Testis (tissue), 3 donors: ENCODE measurements around the gene GPC1. TPM values are rescaled to one million over a fixed set of nuclear protein-coding genes. Genes with fewer than 3 reads are reported as not detected.
"Not testable (repeated sequence)": the region's sequence is repeated elsewhere in the genome, so short reads cannot be mapped to it uniquely, and the experiment has no call there.

ENCODE experiments used
- DNase-seq: peaks from one replicate; pipeline ENCODE4 v3.0.0-alpha.2; 2019
- H3K27ac ChIP-seq, 2 donors: fragments of 200-600 bp; sonication (generic); one replicate each; pipeline ENCODE4 v1.5.1; 2019
- H3K27me3 ChIP-seq: fragments of 200-600 bp; sonication (generic); one replicate; pipeline ENCODE4 v1.5.1; 2019
- H3K36me3 ChIP-seq: fragments of 200-600 bp; sonication (generic); one replicate; pipeline ENCODE4 v1.5.1; 2017; ENCODE audit warnings: low read depth; ENCODE audit errors: missing control alignments
- H3K4me1 ChIP-seq: fragments of 200-600 bp; sonication (generic); one replicate; pipeline ENCODE4 v1.5.1; 2019
- H3K4me3 ChIP-seq, 2 donors: fragments of 200-600 bp; sonication (generic); one replicate each; pipeline ENCODE4 v1.5.1; 2017 to 2019
- H3K9me3 ChIP-seq: fragments of 200-600 bp; sonication (generic); one replicate; pipeline ENCODE4 v1.5.1; 2017
- POLR2A ChIP-seq: fragments of 450-650 bp; IDR thresholded peaks from one replicate; pipeline ENCODE4 v1.6.1; 2017; ENCODE audit warnings: antibody characterized with exemption, mild to moderate bottlenecking, moderate library complexity
- WGBS, 2 donors: methylation state at CpG; one replicate each; pipeline ENCODE4 v1.1.5; 2018; 5-methylcytosine and 5-hydroxymethylcytosine counted together
- intact Hi-C: fragments of 100-400 bp; cut with DNase I; formaldehyde crosslinking; loops from one replicate; pipeline ENCODE4 v1.15.1; 2023; ENCODE audit warnings: low total_unique reads
- polyA plus RNA-seq: library from polyadenylated mRNA; stranded (reverse); fragments of 350-450 nt; fragmentation: Illumina TruSeq; extraction: RNeasy Lipid Tissue Mini Kit (QIAGEN cat#74804); gene quantifications from one replicate; pipeline ENCODE4 v1.2.3, GENCODE V29; 2014; ENCODE audit warnings: low read depth, low replicate concordance; ENCODE audit not compliant: insufficient read depth
- total RNA-seq, 2 donors: library from RNA; depleted of rRNA; stranded (reverse); fragments of >200 nt; gene quantifications; one replicate each; pipeline ENCODE4 v1.2.3, GENCODE V29; 2016
- TF ChIP-seq, protein P1 (sequence below), 3 experiments: fragments of 450-650 bp in 2 of 3; fragments of 200-600 bp in 1 of 3; sonication (generic) in 1 of 3; IDR thresholded peaks; one replicate each; pipeline ENCODE4 v1.5.1; 2016 to 2019; ENCODE audit warnings: antibody characterized with exemption in 3 of 3, mild to moderate bottlenecking in 2 of 3, moderate library complexity in 1 of 3

GPC1 gene
- total and polyA plus RNA-seq, 3 donors from 2014 or later, result 74.2 to 479 (median 244) TPM

DNA sequence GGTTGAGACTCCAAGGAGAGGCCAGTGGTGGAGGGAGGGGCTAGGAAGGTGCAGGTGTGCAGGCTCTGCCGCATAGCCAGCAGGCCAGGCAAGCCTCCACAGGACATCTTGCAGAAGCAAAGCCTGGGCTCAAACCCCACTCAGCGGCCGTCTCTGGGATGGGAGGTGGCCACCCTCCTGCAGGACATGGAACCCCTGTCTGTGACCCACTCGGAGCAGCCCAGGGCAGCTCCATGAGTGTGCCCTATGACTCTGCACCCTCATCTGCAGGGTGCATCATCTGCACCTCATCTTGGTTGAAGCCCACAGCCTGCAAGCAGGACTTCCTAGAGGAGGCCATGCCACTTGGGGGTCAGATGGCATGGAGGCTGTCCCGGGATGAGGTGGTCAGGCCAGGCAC is 46.3 kb downstream of the GPC1 start:
- Histone ChIP-seq H3K4me1 (no peaks in the 10 kb centered on the region), H3K27me3 (no peaks in the 10 kb centered on the region), H3K4me3 (no peak overlapping the region), H3K9me3 (no peaks in the 10 kb centered on the region), H3K36me3 (no peaks in the 10 kb centered on the region), H3K27ac (no peak overlapping the region)
- intact Hi-C loops, result no loop called here
- TF ChIP-seq POLR2A, result no peak
- TF ChIP-seq, protein P1, sequence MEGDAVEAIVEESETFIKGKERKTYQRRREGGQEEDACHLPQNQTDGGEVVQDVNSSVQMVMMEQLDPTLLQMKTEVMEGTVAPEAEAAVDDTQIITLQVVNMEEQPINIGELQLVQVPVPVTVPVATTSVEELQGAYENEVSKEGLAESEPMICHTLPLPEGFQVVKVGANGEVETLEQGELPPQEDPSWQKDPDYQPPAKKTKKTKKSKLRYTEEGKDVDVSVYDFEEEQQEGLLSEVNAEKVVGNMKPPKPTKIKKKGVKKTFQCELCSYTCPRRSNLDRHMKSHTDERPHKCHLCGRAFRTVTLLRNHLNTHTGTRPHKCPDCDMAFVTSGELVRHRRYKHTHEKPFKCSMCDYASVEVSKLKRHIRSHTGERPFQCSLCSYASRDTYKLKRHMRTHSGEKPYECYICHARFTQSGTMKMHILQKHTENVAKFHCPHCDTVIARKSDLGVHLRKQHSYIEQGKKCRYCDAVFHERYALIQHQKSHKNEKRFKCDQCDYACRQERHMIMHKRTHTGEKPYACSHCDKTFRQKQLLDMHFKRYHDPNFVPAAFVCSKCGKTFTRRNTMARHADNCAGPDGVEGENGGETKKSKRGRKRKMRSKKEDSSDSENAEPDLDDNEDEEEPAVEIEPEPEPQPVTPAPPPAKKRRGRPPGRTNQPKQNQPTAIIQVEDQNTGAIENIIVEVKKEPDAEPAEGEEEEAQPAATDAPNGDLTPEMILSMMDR (IDR thresholded peaks at IDR 0.05), result no peak
- 94 to 100% methylated on average over 4 to 5 of the region's 5 CpGs for WGBS, 2 donors
- no peak for DNase-seq

GRCh38 chr2:240482141-240482540 is 46.7 kb downstream of the GPC1 start:
- H3K27ac ChIP-seq, result no peak overlapping the region
- H3K36me3 ChIP-seq, result no peaks in the 10 kb centered on the region
- 86 to 94% methylated on average over 10 to 11 of the region's 11 CpGs for WGBS, 2 donors
- TF ChIP-seq, protein P1 (IDR thresholded peaks at IDR 0.05), result no peak
- TF ChIP-seq POLR2A, result no peak
- H3K4me1 ChIP-seq, result no peaks in the 10 kb centered on the region
- intact Hi-C loops, result no loop called here
- no peak for DNase-seq
- H3K9me3 ChIP-seq, result no peaks in the 10 kb centered on the region
- no peak overlapping the region for H3K4me3 ChIP-seq
- H3K27me3 ChIP-seq, result no peaks in the 10 kb centered on the region

GRCh38 chr2:240491483-240491882 is 56.0 kb downstream of the GPC1 start:
- WGBS, 2 donors, result 80% methylated on average over 2 of the region's 2 CpGs
- no peaks in the 10 kb centered on the region for H3K4me1 ChIP-seq
- no peaks in the 10 kb centered on the region for H3K9me3 ChIP-seq
- DNase-seq, result no peak
- TF ChIP-seq, protein P1 (IDR thresholded peaks at IDR 0.05), result no peak
- TF ChIP-seq POLR2A, result no peak
- H3K4me3 ChIP-seq, result no peak overlapping the region
- H3K27me3 ChIP-seq, result no peaks in the 10 kb centered on the region
- H3K36me3 ChIP-seq, result no peaks in the 10 kb centered on the region
- no peak overlapping the region for H3K27ac ChIP-seq
- intact Hi-C loops, result no loop called here

DNA sequence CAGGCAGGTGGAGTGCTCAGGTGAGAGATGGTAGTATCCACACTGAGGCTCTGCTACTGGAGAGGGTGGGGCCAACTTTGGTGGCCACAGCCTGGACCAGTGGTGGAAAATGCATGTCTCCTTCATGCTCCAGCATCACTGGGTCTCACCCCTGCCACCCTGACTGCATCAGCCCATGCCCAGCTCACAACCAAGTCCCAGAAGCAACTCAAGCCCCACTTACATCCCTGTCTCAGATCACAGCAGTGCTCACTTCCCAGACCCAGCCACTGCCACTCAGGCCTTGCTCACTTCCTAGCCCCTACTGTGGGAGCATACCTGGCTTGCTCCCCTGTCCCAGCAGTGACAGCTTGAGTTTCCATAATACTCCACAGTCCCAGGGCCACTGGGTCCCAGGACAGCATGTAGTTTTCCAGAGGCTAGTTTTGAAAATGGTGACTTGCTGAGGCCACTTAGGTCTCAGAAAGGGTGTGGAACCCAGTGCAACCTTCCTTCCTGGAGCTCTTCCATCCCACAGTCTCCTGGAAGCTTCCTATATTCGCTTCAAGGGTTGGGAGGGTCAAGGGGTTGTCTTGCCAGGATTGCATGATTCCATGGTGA is 58.8 kb downstream of the GPC1 start:
- no peaks in the 10 kb centered on the region for H3K9me3 ChIP-seq
- no peak overlapping the region for H3K27ac ChIP-seq
- TF ChIP-seq, protein P1 (IDR thresholded peaks at IDR 0.05), result no peak
- TF ChIP-seq POLR2A, result no peak
- no peaks in the 10 kb centered on the region for H3K27me3 ChIP-seq
- no peak for DNase-seq
- H3K36me3 ChIP-seq, result no peaks in the 10 kb centered on the region
- no peaks in the 10 kb centered on the region for H3K4me1 ChIP-seq
- intact Hi-C loops, result no loop called here
- H3K4me3 ChIP-seq, result no peak overlapping the region
- WGBS, 2 donors, result 96 to 100% methylated on average over 1 of the region's 1 CpG

DNA sequence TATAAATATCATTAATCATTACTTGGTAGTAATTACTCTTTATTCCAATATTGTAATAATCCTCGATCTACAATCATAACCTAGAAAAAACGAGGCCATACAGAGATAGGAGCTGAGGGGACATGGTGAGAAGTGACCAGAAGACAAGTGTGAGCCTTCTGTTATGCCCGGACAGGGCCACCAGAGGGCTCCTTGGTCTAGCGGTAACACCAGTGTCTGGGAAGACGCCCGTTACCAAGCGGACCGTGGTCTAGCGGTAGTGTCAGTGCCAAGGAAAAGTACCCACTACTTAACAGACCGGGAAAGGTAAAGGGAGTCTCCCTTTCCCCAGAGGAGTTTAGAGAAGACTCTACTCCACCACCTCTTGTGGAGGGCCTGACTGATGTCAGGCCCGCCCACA is 59.5 kb downstream of the GPC1 start:
- H3K4me3 ChIP-seq, intact Hi-C loops, H3K4me1 ChIP-seq, H3K36me3 ChIP-seq, H3K27me3 ChIP-seq, H3K9me3 ChIP-seq, H3K27ac ChIP-seq: not testable (repeated sequence)
- TF ChIP-seq, protein P1 (IDR thresholded peaks at IDR 0.05), result peak in 1 of 3 experiments; percentile 17
- peak; percentile 47 for DNase-seq
- WGBS, 2 donors, result 74 to 89% methylated on average over 11 of the region's 11 CpGs

GRCh38 chr2:240497082-240497481 is 61.6 kb downstream of the GPC1 start:
- DNase-seq, H3K27ac ChIP-seq, H3K36me3 ChIP-seq, H3K9me3 ChIP-seq, H3K4me3 ChIP-seq, intact Hi-C loops, H3K27me3 ChIP-seq, H3K4me1 ChIP-seq: not testable (repeated sequence)
- WGBS, 2 donors, result 97% methylated on average over 7 of the region's 7 CpGs
